M059J (cell line): ENCODE data around the gene ITSN1. TPM values are rescaled to one million over a fixed set of nuclear protein-coding genes. Genes with fewer than 3 reads are reported as not detected.

Experiments
- DNase-seq: peaks from one replicate; pipeline ENCODE4 v3.0.0-alpha.2; 2012; ENCODE audit warnings: low read depth
- total RNA-seq: library from RNA; depleted of rRNA; stranded (reverse); fragments of >200 nt; shearing (Covaris generic); gene quantifications from 2 replicates; pipeline ENCODE4 v1.2.3, GENCODE V29; 2014

The ITSN1 gene
- total RNA-seq, 1 experiment from 2014 or later: 25.2 TPM

GRCh38 chr21:33680870-33681269, 38.6 kb downstream of the ITSN1 start:
- DNase-seq: no peak

GRCh38 chr21:33682992-33683627, 40.8 kb downstream of the ITSN1 start:
- peak; percentile 98 for DNase-seq

DNA sequence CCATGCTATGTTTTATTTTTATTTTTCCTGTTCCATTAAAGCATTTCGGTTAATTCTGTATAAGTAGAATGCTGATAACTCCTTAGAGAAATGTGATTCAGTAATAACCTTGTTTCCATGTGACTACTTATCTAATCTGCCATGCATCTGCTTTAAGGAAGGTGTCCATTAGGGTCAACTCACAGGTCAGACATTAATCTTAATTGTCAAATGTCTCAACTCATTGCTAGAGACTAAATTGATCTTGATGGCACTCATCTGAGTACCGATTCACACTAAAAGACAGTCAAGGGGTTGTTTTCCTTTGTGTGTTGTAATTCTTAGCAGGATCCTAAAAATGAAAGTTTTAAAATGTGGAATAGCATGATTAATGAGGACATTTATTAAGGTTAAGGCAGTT, 41.8 kb downstream of the ITSN1 start:
- no peak for DNase-seq

- peak; percentile 38 for DNase-seq
These were observed 42.7 kb downstream of the ITSN1 start for GRCh38 chr21:33684923-33685560.

DNA sequence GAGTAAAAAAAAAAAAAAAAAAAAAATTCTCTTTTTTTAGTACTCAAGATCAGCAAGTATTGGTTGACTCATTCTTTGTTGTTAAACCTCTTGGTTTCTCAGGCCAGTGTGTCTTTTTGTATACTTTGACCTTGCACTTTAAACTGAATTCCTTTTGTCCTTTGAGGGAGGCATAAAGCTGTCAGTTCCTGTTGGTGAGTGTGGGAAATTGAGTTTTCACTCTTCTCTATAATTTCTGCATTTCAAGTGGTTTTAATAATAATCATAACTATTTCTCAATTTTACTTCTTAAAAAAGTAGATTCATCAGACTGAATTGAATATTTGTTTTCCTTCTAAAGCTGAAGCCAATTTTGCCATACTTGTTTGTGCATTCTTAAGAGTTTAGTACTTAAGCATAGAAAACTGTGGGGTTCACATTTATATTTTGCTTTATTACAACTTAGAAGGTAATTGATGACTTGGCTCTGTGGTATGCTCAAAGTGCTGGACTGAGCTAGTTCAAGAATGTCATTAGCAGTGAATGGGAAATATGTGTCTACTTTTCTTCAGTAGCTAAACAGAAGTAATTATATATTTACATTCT, 43.4 kb downstream of the ITSN1 start:
- peak; percentile 90 for DNase-seq

GRCh38 chr21:33686386-33686785, 44.1 kb downstream of the ITSN1 start:
- DNase-seq: no peak

DNA sequence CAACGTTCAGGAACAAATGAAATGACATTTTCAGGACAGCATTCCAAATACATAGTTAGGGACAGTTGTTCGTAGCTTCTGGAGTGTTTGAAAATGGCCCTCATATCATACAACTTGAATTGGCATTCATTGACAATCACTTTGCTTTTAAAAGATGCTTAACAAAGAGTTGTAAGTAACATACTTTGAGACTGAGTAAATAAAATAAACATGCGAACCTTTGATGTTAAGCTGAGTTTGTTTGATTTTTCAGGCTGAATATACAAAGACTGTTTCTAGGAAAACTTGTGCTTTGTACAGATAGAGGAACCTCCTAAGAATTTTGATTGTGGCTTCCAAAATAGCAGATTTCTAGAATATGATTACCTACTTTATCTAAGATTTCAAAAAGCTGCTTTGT, 45.3 kb downstream of the ITSN1 start:
- peak; percentile 41 for DNase-seq

- no peak for DNase-seq
These were observed 46.1 kb downstream of the ITSN1 start for GRCh38 chr21:33688353-33688752.

DNA sequence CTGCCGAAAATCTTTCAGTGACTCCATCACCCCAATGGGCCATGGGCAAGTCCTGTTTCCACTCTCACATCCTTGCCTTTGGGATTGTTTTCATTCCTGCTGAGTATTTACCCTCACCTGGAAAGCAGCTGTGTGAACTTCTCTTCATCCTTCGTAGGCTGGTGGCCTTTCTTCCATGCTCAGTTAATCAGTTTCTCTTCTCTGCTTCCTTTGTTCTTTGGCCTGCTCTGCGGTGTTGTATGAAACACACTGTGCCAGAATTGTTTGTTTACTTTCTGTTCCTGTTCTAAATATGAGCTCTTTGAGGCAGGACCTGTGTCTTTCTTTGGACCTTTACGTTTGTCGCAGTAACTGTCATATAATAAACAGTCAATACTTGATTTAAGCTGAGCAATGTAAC, 48.6 kb downstream of the ITSN1 start:
- no peak for DNase-seq

DNA sequence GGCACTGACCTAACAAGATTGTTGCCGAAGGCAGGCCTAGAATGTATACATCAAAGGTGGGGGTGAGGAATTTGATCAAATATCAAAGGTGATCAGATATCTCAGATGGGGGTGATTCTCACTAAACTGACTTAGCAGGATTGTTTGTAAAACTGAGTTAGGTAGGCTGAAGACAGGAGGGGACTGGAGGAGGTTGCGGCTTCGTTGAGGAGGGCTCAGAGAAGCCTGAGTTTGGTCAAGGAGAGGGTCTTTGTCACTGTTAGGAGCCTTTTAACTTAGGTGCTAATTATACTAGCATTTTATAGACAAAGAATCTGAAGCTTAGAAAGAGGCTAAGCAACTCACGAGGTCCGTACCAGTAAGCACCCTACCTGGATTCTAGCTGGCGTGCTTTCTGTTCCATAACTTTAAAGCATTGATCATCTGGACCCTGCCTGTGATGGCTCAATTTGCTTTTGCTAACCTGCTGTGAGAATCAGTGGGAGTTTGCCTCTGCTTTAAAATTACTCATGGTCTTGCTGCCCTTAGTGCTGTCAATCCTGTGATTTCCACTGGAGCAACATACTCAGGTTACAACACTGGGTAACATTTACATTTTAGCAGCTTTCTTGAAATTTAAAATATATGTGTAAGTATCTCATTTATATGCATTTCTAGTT, 49.8 kb downstream of the ITSN1 start:
- no peak for DNase-seq

- DNase-seq: no peak
These were observed 53.5 kb downstream of the ITSN1 start for GRCh38 chr21:33695813-33696212.

DNA sequence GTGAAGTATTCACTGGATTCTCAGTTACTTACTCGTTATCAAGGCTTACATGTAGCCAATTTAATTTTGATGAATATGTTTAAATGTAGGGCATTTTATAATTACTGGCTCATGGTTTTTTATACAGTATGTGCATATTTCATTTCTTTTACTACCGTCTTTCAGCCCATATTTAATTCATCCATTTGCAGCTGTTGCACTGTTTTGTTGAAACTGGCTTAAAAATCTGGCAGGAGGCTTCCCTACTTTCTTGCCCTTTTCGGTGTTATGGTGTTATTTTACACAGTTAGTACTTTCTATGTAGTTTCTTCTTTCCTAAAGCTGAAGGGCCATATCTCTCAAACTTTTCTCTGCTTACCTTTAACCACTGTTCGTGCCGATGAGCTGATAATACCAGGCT, 54.2 kb downstream of the ITSN1 start:
- DNase-seq: no peak

DNA sequence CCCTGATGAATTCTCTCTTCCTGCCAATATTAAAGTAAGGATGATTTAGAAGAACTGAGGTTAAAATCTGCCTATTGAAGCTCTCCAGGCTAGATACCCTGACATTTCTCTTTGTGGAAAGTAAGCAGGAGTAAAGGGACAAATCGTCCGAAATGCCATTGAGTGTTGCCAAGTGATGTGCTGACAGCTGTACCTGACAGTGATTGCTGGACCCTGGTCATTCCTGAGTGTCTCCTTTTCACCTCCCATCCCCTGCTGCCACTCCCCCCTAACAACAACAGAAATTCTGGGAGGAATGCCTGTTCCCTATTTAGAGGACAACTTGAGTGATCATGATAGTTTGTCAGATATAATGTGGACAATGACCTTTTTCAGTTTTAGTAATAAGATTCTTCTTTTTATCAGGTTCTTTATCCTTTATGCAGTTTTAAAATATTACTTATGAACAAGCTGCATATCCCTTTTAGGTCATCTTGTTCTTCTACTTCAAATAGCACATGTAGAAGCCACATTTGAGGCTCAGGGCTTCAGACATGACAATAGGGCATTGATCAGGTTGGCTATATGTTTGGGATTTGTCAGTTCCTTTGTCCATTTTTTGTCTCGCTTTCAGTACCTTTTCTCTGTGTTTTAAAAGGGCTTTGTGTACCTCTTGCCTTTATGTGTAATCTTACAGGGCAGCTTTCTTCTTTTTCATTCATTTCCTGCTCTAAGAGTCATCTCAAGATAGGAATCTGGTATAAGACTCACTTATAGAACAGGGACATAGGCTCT, 56.0 kb downstream of the ITSN1 start:
- no peak for DNase-seq

GRCh38 chr21:33699277-33699676, 57.0 kb downstream of the ITSN1 start:
- no peak for DNase-seq

- DNase-seq: no peak
These were observed 58.2 kb downstream of the ITSN1 start for GRCh38 chr21:33700491-33700890.

- DNase-seq: no peak
These were observed 61.7 kb downstream of the ITSN1 start for GRCh38 chr21:33703750-33704606.

DNA sequence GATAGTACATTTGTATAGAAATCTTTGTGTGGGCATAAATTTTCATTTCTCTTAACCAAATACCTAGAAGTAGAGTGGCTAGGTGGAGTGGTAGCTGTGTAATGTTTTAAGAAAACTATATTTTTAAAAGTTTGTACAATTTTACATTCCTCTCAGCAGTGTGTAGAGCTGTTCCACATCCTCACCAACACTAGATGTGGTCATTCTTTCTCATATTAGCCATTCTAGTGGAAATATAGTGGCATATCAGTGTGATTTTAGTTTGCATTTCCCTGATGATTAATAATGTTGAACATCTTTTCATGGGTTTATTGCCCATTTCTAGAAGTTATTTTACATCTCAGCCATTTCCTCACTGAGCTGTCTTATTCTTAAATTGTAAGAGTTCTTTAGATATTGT, 65.5 kb downstream of the ITSN1 start:
- DNase-seq: no peak

DNA sequence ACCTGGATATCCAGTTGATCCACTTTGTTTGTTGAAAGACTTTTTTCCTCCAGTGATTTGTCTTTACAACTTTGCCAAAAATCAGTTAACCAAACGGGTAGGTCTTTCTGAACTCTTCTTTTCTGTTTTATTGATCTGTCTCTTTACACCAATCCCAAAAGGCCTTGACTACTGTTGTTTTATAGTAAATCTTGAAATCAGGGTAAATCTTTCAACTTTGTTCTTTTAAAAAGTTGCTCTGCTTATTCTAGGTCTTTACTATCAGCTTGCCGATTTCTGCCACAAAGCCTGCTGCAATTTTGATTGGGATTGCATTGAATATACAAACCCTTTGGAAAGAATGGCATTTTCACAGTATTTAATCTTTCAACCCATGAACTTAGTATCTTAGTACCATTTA, 66.6 kb downstream of the ITSN1 start:
- no peak for DNase-seq

DNA sequence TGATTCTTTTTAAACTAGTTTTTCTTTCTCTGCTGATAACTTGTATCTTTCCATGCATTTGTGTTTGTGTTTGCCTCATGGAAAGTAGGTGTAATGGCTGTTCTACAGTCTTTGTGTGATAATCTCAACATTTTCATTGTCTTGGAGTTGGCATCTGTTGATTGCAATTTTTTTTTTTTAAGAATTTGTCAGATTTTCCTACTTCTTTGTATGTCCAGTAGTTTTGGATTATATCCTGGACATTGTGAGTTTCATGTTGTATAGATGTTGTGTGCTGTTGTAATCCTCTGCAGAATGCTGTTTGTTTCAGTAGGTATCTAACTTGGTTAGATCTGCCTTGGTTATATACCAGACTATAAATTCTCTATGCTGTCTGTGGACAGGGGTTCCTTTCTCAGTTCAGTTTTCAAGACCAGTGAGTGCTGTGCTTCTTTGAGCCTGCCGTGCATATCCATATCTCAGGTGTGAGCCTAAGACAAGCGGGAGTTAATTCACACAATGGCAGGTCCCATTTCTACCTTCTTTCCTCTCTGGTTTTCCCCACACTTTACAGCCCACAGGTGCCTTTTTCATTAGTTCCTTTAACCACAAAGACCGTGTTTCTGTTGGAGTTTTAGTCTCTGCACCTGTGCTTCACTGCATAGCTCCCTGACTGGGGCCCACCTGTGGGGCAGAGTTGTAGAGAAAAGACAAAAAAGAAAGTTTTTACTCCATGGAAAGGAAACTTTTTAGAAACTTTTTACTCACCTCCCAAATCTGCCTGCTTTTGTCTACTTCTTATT, 69.9 kb downstream of the ITSN1 start:
- DNase-seq: no peak

- DNase-seq: no peak
These were observed 78.8 kb downstream of the ITSN1 start for GRCh38 chr21:33721081-33721480.
